Right renal cortex interstitium (tissue), 3 donors: ENCODE data around the gene PCMT1. TPM values are rescaled to one million over a fixed set of nuclear protein-coding genes. Genes with fewer than 3 reads are reported as not detected.
"Not testable (repeated sequence)": the region's sequence is repeated elsewhere in the genome, so short reads cannot be mapped to it uniquely, and the experiment has no call there.

Source experiments
- DNase-seq, 3 donors: peaks; one replicate each; pipeline ENCODE4 v3.0.0-alpha.2; 2013; ENCODE audit warnings: low read depth in 3 of 3, low spot score in 2 of 3
- polyA plus RNA-seq, 3 donors: library from polyadenylated mRNA; unstranded; fragments of 120-200 nt; gene quantifications; one replicate each; pipeline ENCODE4 v1.2.1, GENCODE V29; 2013; ENCODE audit not compliant: insufficient read length in 3 of 3

The PCMT1 gene
- 100 to 1,000 TPM in 2 of 3 donors, 10 to 100 TPM in 1; 94.5 to 102 (median 101) TPM for polyA plus RNA-seq

GRCh38 chr6:149749594-149750135 lies at the start of gene PCMT1:
TSS of gene PCMT1 (plus strand) at chr6:149749741. CDS start at chr6:149749902, 161 bp downstream.
- DNase-seq: peak in 2 of 3 donors; percentile 63 to 76

- no peak for DNase-seq
Measured at GRCh38 chr6:149701714-149702113, 47.8 kb upstream of the PCMT1 start.

GRCh38 chr6:149711711-149712110 lies 37.8 kb upstream of the PCMT1 start:
- no peak for DNase-seq

- DNase-seq: no peak
Measured at GRCh38 chr6:149714442-149714841, 35.1 kb upstream of the PCMT1 start.

- no peak for DNase-seq
Measured at GRCh38 chr6:149716181-149716963, 33.2 kb upstream of the PCMT1 start.

GRCh38 chr6:149717255-149717587 lies 32.3 kb upstream of the PCMT1 start:
- DNase-seq: peak in 1 of 3 donors; percentile 36

GRCh38 chr6:149717588-149718458 lies 31.7 kb upstream of the PCMT1 start, which contains the start of gene LATS1:
TSS of gene LATS1 (minus strand) at chr6:149718101. CDS start at chr6:149702126, 15,975 bp downstream.
- DNase-seq: peak; percentile 62 to 75 (median 72)

- no peak for DNase-seq
Measured at GRCh38 chr6:149719531-149719930, 30.0 kb upstream of the PCMT1 start.

- DNase-seq: no peak
Measured at GRCh38 chr6:149723262-149723661, 26.3 kb upstream of the PCMT1 start.

- no peak for DNase-seq
Measured at GRCh38 chr6:149723771-149724417, 25.6 kb upstream of the PCMT1 start.

GRCh38 chr6:149725785-149726184 lies 23.8 kb upstream of the PCMT1 start:
- no peak for DNase-seq

- DNase-seq: no peak
Measured at GRCh38 chr6:149727793-149728498, 21.6 kb upstream of the PCMT1 start.

GRCh38 chr6:149728499-149729234 lies 20.9 kb upstream of the PCMT1 start:
- DNase-seq: no peak

- DNase-seq: no peak
Measured at GRCh38 chr6:149729824-149730223, 19.7 kb upstream of the PCMT1 start.

GRCh38 chr6:149733089-149733720 lies 16.3 kb upstream of the PCMT1 start:
- no peak for DNase-seq

- DNase-seq: no peak
Measured at GRCh38 chr6:149734915-149735314, 14.6 kb upstream of the PCMT1 start.

- not testable (repeated sequence) for DNase-seq
Measured at GRCh38 chr6:149745252-149745651, 4.3 kb upstream of the PCMT1 start.

- peak; percentile 85 to 93 (median 88) for DNase-seq
Measured at GRCh38 chr6:149746147-149746946, 3.2 kb upstream of the PCMT1 start, which contains the start of gene NUP43. TSS of gene NUP43 (minus strand) at chr6:149746529. CDS start at chr6:149746495, 34 bp downstream.
